Gastrocnemius medialis (tissue), 4 donors: Measurements from ENCODE around the gene ITGB3BP.

ENCODE experiments used
- POLR2A ChIP-seq, 2 donors: fragments of 450-650 bp; IDR thresholded peaks; one replicate each; pipeline ENCODE4 v1.6.1; 2017; ENCODE audit warnings: antibody characterized with exemption in 2 of 2, mild to moderate bottlenecking in 2 of 2, moderate library complexity in 2 of 2
- TF ChIP-seq, protein P1 (sequence below), 5 experiments: fragments of 450-650 bp in 3 of 5; fragments of 200-600 bp in 2 of 5; sonication (generic) in 2 of 5; IDR thresholded peaks in 4 of 5; conservative IDR thresholded peaks in 1 of 5; 1 replicate in 4 of 5; 2 replicates in 1 of 5; pipeline ENCODE4 v1.5.1; 2016 to 2019; ENCODE audit warnings: antibody characterized with exemption in 5 of 5, mild to moderate bottlenecking in 3 of 5, moderate library complexity in 3 of 5

DNA sequence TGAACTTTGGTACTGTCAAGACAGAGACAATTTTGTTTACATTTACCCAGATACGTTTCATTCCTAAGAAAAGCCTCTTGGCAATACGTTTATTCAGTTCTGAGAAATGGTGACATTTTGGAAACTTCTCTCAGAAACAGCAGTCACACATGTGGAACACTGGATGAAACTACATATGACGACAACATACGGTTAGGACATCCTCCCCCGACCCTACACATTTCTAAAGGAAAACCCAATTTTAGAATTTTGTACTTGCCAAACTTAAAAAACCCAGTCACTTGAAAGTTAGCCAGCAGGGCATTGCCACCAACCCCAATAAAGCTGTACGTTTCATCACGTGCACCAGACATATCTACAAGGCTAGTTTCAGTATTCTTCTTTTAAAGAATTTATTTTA, 56.8 kb downstream of the ITGB3BP start:
- TF ChIP-seq POLR2A (IDR thresholded peaks at IDR 0.05): no peak
- TF ChIP-seq, protein P1, sequence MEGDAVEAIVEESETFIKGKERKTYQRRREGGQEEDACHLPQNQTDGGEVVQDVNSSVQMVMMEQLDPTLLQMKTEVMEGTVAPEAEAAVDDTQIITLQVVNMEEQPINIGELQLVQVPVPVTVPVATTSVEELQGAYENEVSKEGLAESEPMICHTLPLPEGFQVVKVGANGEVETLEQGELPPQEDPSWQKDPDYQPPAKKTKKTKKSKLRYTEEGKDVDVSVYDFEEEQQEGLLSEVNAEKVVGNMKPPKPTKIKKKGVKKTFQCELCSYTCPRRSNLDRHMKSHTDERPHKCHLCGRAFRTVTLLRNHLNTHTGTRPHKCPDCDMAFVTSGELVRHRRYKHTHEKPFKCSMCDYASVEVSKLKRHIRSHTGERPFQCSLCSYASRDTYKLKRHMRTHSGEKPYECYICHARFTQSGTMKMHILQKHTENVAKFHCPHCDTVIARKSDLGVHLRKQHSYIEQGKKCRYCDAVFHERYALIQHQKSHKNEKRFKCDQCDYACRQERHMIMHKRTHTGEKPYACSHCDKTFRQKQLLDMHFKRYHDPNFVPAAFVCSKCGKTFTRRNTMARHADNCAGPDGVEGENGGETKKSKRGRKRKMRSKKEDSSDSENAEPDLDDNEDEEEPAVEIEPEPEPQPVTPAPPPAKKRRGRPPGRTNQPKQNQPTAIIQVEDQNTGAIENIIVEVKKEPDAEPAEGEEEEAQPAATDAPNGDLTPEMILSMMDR (IDR thresholded peaks at IDR 0.05 in 4 of 5, conservative IDR thresholded peaks at IDR 0.05 in 1 of 5): no peak
